Neural progenitor cell (in vitro differentiated cells): ENCODE data around the gene OBP2A.

Source experiments
- EZH2 ChIP-seq: fragments of 200-600 bp; sonication (generic); IDR thresholded peaks from 2 replicates; pipeline ENCODE4 v1.6.1; 2017; ENCODE audit warnings: antibody characterized with exemption, mild to moderate bottlenecking, moderate library complexity
- EZH2phosphoT487 ChIP-seq: fragments of 200-600 bp; sonication (generic); IDR thresholded peaks from 2 replicates; pipeline ENCODE4 v1.6.1; 2017; ENCODE audit warnings: antibody characterized with exemption
- TF ChIP-seq, protein P1 (sequence below): fragments of 200-600 bp; sonication (generic); IDR thresholded peaks from 2 replicates; pipeline ENCODE4 v1.5.1; 2017; ENCODE audit warnings: antibody characterized with exemption, mild to moderate bottlenecking

DNA sequence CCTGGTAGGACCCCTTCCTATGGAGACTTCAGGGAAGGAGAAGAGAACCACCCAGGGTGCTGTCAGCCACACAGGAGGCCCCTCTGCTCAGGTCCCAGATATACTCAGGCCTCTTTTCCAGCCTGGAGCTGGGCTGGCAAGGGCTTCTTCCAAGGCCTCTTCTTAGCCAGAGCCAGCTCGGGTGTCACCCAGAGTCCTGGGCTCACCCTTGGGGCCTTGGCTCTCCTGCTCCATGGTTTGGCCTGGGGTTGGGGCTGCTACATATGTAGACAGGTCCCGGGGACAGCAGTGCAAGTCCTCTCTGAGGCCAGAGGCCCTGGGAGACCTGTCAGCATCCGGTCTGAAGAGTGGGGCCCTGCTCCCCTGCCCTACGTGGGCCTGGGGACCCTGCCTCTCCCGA lies 38.4 kb downstream of the OBP2A start:
- TF ChIP-seq, protein P1, sequence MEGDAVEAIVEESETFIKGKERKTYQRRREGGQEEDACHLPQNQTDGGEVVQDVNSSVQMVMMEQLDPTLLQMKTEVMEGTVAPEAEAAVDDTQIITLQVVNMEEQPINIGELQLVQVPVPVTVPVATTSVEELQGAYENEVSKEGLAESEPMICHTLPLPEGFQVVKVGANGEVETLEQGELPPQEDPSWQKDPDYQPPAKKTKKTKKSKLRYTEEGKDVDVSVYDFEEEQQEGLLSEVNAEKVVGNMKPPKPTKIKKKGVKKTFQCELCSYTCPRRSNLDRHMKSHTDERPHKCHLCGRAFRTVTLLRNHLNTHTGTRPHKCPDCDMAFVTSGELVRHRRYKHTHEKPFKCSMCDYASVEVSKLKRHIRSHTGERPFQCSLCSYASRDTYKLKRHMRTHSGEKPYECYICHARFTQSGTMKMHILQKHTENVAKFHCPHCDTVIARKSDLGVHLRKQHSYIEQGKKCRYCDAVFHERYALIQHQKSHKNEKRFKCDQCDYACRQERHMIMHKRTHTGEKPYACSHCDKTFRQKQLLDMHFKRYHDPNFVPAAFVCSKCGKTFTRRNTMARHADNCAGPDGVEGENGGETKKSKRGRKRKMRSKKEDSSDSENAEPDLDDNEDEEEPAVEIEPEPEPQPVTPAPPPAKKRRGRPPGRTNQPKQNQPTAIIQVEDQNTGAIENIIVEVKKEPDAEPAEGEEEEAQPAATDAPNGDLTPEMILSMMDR: no peak
- TF ChIP-seq EZH2 (no peak), EZH2phosphoT487 (no peak)
